Neural progenitor cell (in vitro differentiated cells): ENCODE results near the gene KAZALD1. TPM values are rescaled to one million over a fixed set of nuclear protein-coding genes. Genes with fewer than 3 reads are reported as not detected.
A peak's percentile ranks its signal among the peaks of the same experiment; 100 is the strongest.

ENCODE experiments used
- DNase-seq: peaks from one replicate; pipeline ENCODE4 v3.0.0-alpha.2; 2016; ENCODE audit warnings: low spot score
- H2AFZ ChIP-seq: fragments of 200-600 bp; sonication (generic); replicated peaks from 2 replicates; pipeline ENCODE4 v1.6.1; 2016; ENCODE audit warnings: antibody characterized with exemption
- H3F3A ChIP-seq: fragments of 200-600 bp; sonication (generic); 2 replicates; pipeline ENCODE4 v1.6.1; 2016; ENCODE audit warnings: antibody characterized with exemption, low read depth
- H3K27ac ChIP-seq: fragments of 200-600 bp; sonication (generic); 2 replicates; pipeline ENCODE4 v1.5.1; 2016; ENCODE audit warnings: mild to moderate bottlenecking
- H3K27me3 ChIP-seq: fragments of 200-600 bp; sonication (generic); 2 replicates; pipeline ENCODE4 v1.6.1; 2016; ENCODE audit warnings: mild to moderate bottlenecking, moderate library complexity
- H3K36me3 ChIP-seq: fragments of 200-600 bp; sonication (generic); 2 replicates; pipeline ENCODE4 v1.5.1; 2016
- H3K4me1 ChIP-seq: fragments of 200-600 bp; sonication (generic); 2 replicates; pipeline ENCODE4 v1.6.1; 2016; ENCODE audit warnings: mixed run types
- H3K4me2 ChIP-seq: fragments of 200-600 bp; sonication (generic); 2 replicates; pipeline ENCODE4 v1.6.1; 2016
- H3K4me3 ChIP-seq: fragments of 200-600 bp; sonication (generic); 2 replicates; pipeline ENCODE4 v1.5.1; 2016
- H3K79me2 ChIP-seq: fragments of 200-600 bp; sonication (generic); 2 replicates; pipeline ENCODE4 v1.6.1; 2016; ENCODE audit warnings: low read depth
- H3K9ac ChIP-seq: fragments of 200-600 bp; sonication (generic); 2 replicates; pipeline ENCODE4 v1.6.1; 2016
- H3K9me3 ChIP-seq: fragments of 200-600 bp; sonication (generic); 2 replicates; pipeline ENCODE4 v1.5.1; 2016; ENCODE audit warnings: low read depth
- H4K20me1 ChIP-seq: fragments of 200-600 bp; sonication (generic); 2 replicates; pipeline ENCODE4 v1.6.1; 2016; ENCODE audit warnings: low read depth
- H3K27ac Mint-ChIP-seq: 3 replicates; pipeline ENCODE4 v1.8.0; 2021; ENCODE audit warnings: mixed read lengths
- H3K27me3 Mint-ChIP-seq: 2 replicates; pipeline ENCODE4 v1.8.0; 2022; ENCODE audit warnings: low read depth, mild to moderate bottlenecking, inconsistent platforms, moderate library complexity, mixed read lengths; ENCODE audit not compliant: insufficient read depth
- H3K36me3 Mint-ChIP-seq: 3 replicates; pipeline ENCODE4 v1.8.0; 2021; ENCODE audit warnings: mixed read lengths
- H3K4me1 Mint-ChIP-seq: 3 replicates; pipeline ENCODE4 v1.8.0; 2021; ENCODE audit warnings: mixed read lengths
- H3K4me3 Mint-ChIP-seq: 3 replicates; pipeline ENCODE4 v1.8.0; 2021; ENCODE audit warnings: mild to moderate bottlenecking, moderate library complexity, mixed read lengths
- H3K9me3 Mint-ChIP-seq: 3 replicates; pipeline ENCODE4 v1.8.0; 2020; ENCODE audit warnings: mixed read lengths
- EZH2 ChIP-seq: fragments of 200-600 bp; sonication (generic); IDR thresholded peaks from 2 replicates; pipeline ENCODE4 v1.6.1; 2017; ENCODE audit warnings: antibody characterized with exemption, mild to moderate bottlenecking, moderate library complexity
- EZH2phosphoT487 ChIP-seq: fragments of 200-600 bp; sonication (generic); IDR thresholded peaks from 2 replicates; pipeline ENCODE4 v1.6.1; 2017; ENCODE audit warnings: antibody characterized with exemption
- total RNA-seq: library from RNA; depleted of rRNA; stranded (reverse); fragments of >200 nt; gene quantifications from 2 replicates; pipeline ENCODE4 v1.2.3, GENCODE V29; 2015; ENCODE audit warnings: low replicate concordance
- TF ChIP-seq, protein P1 (sequence below): fragments of 200-600 bp; sonication (generic); IDR thresholded peaks from 2 replicates; pipeline ENCODE4 v1.5.1; 2017; ENCODE audit warnings: antibody characterized with exemption, mild to moderate bottlenecking

The KAZALD1 gene
- total RNA-seq, 1 donor from 2014 or later = 0.77 TPM

DNA sequence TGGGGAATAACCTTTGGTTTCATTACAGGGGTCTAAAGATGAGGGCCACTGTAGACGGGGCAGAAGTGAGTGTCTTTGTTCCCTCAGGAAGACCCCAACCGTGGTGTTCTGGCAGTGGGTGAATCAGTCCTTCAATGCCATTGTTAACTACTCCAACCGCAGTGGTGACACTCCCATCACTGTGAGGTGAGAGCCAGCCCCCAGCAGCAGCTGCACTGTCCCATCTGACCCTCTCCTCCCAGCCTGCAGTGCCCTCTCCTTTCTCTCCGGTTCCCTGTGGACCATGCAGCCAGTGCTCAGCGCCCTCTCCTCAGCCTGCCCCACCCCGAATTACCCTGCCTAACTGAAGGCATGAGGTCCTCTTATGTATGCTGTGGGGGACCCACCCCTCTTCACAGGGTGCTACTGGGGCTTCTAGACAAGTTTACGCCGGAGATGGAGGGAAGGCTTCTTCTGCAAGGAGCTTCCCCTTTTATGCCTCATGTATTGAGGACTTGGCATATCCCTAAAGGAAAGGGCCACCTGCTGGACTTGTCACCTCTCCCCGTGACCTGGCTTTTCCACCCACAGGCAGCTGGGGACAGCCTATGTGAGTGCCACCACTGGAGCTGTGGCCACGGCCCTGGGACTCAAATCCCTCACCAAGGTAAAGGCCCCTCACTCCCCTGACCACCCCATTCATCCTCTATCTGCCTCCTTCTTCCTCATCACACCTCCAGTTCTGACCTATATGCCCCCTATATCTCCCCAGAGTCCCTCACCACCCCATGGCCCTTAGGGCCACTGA is 25.7 kb upstream of the KAZALD1 start:
- peaks cover 35% of the 10 kb centered on the region for H3K4me1 Mint-ChIP-seq
- DNase-seq = no peak
- peaks cover 6% of the 10 kb centered on the region for H3F3A ChIP-seq
- no peak overlapping the region for H3K4me3 Mint-ChIP-seq
- no peak overlapping the region for H3K4me3 ChIP-seq
- TF ChIP-seq EZH2phosphoT487 = no peak
- TF ChIP-seq EZH2 = no peak
- TF ChIP-seq, protein P1, sequence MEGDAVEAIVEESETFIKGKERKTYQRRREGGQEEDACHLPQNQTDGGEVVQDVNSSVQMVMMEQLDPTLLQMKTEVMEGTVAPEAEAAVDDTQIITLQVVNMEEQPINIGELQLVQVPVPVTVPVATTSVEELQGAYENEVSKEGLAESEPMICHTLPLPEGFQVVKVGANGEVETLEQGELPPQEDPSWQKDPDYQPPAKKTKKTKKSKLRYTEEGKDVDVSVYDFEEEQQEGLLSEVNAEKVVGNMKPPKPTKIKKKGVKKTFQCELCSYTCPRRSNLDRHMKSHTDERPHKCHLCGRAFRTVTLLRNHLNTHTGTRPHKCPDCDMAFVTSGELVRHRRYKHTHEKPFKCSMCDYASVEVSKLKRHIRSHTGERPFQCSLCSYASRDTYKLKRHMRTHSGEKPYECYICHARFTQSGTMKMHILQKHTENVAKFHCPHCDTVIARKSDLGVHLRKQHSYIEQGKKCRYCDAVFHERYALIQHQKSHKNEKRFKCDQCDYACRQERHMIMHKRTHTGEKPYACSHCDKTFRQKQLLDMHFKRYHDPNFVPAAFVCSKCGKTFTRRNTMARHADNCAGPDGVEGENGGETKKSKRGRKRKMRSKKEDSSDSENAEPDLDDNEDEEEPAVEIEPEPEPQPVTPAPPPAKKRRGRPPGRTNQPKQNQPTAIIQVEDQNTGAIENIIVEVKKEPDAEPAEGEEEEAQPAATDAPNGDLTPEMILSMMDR = no peak
- H3K9ac ChIP-seq = no peak overlapping the region
- peaks cover 99% of the 10 kb centered on the region for H3K27me3 ChIP-seq
- no peaks in the 10 kb centered on the region for H3K36me3 Mint-ChIP-seq
- H3K4me2 ChIP-seq = no peak overlapping the region
- H3K9me3 Mint-ChIP-seq = no peaks in the 10 kb centered on the region
- no peak overlapping the region for H3K27ac ChIP-seq
- no peaks in the 10 kb centered on the region for H3K9me3 ChIP-seq
- H3K79me2 ChIP-seq = no peaks in the 10 kb centered on the region
- H3K27me3 Mint-ChIP-seq = peaks cover 22% of the 10 kb centered on the region
- peaks cover 27% of the 10 kb centered on the region for H4K20me1 ChIP-seq
- no peak overlapping the region for H3K27ac Mint-ChIP-seq
- H2AFZ ChIP-seq = no peak overlapping the region
- no peaks in the 10 kb centered on the region for H3K36me3 ChIP-seq
- peaks cover 18% of the 10 kb centered on the region for H3K4me1 ChIP-seq

- Histone ChIP-seq H3K9ac (no peak overlapping the region), H3K27me3 (peaks cover 95% of the 10 kb centered on the region)
- H3K27ac Mint-ChIP-seq = no peak overlapping the region
These were observed 25.1 kb upstream of the KAZALD1 start for GRCh38 chr10:101036726-101037125.

DNA sequence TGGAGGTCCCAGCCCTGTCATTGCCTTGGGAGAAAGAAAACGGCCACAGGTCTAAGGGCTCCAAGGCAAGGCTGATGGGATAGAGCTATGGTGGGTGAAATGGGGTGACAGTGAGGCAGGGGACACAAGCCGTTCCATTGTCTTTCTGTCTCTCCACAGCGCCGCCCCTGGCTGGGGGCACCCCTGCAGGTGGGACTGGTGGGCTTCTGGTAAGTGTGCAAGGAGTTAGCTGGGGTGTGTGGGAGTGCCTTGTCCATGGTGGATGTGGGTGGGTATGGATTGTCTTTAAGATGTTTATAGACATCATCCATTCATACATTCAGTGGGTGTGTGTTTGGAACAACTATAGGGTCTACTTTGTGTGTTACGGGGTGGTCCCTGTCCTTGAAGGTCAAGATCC is 23.3 kb upstream of the KAZALD1 start:
- Mint-ChIP-seq H3K36me3 (no peaks in the 10 kb centered on the region), H3K27me3 (peaks cover 16% of the 10 kb centered on the region), H3K27ac (no peak overlapping the region), H3K4me3 (no peak overlapping the region), H3K9me3 (no peaks in the 10 kb centered on the region), H3K4me1 (peaks cover 40% of the 10 kb centered on the region)
- Histone ChIP-seq H2AFZ (no peak overlapping the region), H3K27me3 (peaks cover 84% of the 10 kb centered on the region), H4K20me1 (peaks cover 8% of the 10 kb centered on the region), H3K4me2 (no peak overlapping the region), H3K9ac (no peak overlapping the region), H3K79me2 (no peaks in the 10 kb centered on the region), H3K36me3 (no peaks in the 10 kb centered on the region), H3K27ac (no peak overlapping the region), H3K4me1 (peaks cover 5% of the 10 kb centered on the region), H3F3A (peaks cover 19% of the 10 kb centered on the region), H3K9me3 (no peaks in the 10 kb centered on the region), H3K4me3 (no peak overlapping the region)
- TF ChIP-seq, protein P1 = peak; percentile 43
- TF ChIP-seq EZH2phosphoT487 = no peak
- no peak for DNase-seq

More at GRCh38 chr10:101036726-101037125, 25.1 kb upstream of the KAZALD1 start:
- H3K4me3 Mint-ChIP-seq = no peak overlapping the region
- no peak for TF ChIP-seq EZH2phosphoT487
- TF ChIP-seq EZH2 = no peak
- TF ChIP-seq, protein P1 = no peak
- no peaks in the 10 kb centered on the region for H3K9me3 Mint-ChIP-seq
- H3K9me3 ChIP-seq = no peaks in the 10 kb centered on the region
- H3K27ac ChIP-seq = no peak overlapping the region
- DNase-seq = no peak
- H2AFZ ChIP-seq = no peak overlapping the region
- H3K4me3 ChIP-seq = no peak overlapping the region
- H3K36me3 ChIP-seq = no peaks in the 10 kb centered on the region
- H3K4me2 ChIP-seq = no peak overlapping the region
- peaks cover 21% of the 10 kb centered on the region for H4K20me1 ChIP-seq
- peaks cover 22% of the 10 kb centered on the region for H3K27me3 Mint-ChIP-seq
- peaks cover 3% of the 10 kb centered on the region for H3F3A ChIP-seq
- no peaks in the 10 kb centered on the region for H3K36me3 Mint-ChIP-seq
- H3K79me2 ChIP-seq = no peaks in the 10 kb centered on the region
- peaks cover 12% of the 10 kb centered on the region for H3K4me1 ChIP-seq
- peaks cover 33% of the 10 kb centered on the region for H3K4me1 Mint-ChIP-seq
